ENCODE data around the gene PRKCZ.
A peak's percentile ranks its signal among the peaks of the same experiment; 100 is the strongest.

Gene PRKCZ

GRCh38 chr1:2210084-2210653 is 160.0 kb downstream of the PRKCZ start:
- ATAC-seq (no peak), DNase-seq (no peak)

GRCh38 chr1:2210786-2211185 is 160.6 kb downstream of the PRKCZ start:
- ATAC-seq (no peak), DNase-seq (no peak)

GRCh38 chr1:2212274-2212531 is 162.0 kb downstream of the PRKCZ start:
- DNase-seq (no peak), ATAC-seq (no peak)

GRCh38 chr1:2212532-2213491 is 162.6 kb downstream of the PRKCZ start:
- ATAC-seq (peak; percentile 28), DNase-seq (peak; percentile 55)

- DNase-seq (no peak), ATAC-seq (no peak)
These were observed 163.6 kb downstream of the PRKCZ start for GRCh38 chr1:2213576-2214505.

- DNase-seq: no peak
These were observed 164.5 kb downstream of the PRKCZ start for GRCh38 chr1:2214541-2215241.

GRCh38 chr1:2215329-2215728 is 165.1 kb downstream of the PRKCZ start:
- no peak for DNase-seq
- no peak for ATAC-seq

More at GRCh38 chr1:2214541-2215241, 164.5 kb downstream of the PRKCZ start:
- no peak for ATAC-seq

GRCh38 chr1:2215909-2216766 is 165.9 kb downstream of the PRKCZ start:
- DNase-seq: no peak
- ATAC-seq: no peak

GRCh38 chr1:2216767-2217058 is 166.5 kb downstream of the PRKCZ start:
- ATAC-seq: no peak
- no peak for DNase-seq

- DNase-seq: no peak
- no peak for ATAC-seq
These were observed 171.1 kb downstream of the PRKCZ start for GRCh38 chr1:2221271-2221670.

GRCh38 chr1:2224170-2224584 is 174.0 kb downstream of the PRKCZ start:
- no peak for ATAC-seq
- no peak for DNase-seq

GRCh38 chr1:2224631-2225428 is 174.6 kb downstream of the PRKCZ start:
- DNase-seq: no peak
- no peak for ATAC-seq

- no peak for ATAC-seq
- no peak for DNase-seq
These were observed 176.5 kb downstream of the PRKCZ start for GRCh38 chr1:2226525-2227345.

GRCh38 chr1:2227346-2228156 is 177.3 kb downstream of the PRKCZ start:
- ATAC-seq: peak; percentile 88
- DNase-seq: peak; percentile 95

GRCh38 chr1:2228157-2228594 is 178.0 kb downstream of the PRKCZ start, which contains the start of gene SKI:
SKI (plus strand) TSS chr1:2228319; CDS start chr1:2228767, 448 bp downstream.
- DNase-seq (no peak), ATAC-seq (no peak)

- DNase-seq (no peak), ATAC-seq (no peak)
These were observed 178.5 kb downstream of the PRKCZ start for GRCh38 chr1:2228694-2229036.

GRCh38 chr1:2229037-2229864 is 179.0 kb downstream of the PRKCZ start:
- peak; percentile 7 for ATAC-seq

More at GRCh38 chr1:2229037-2229864, 179.0 kb downstream of the PRKCZ start:
- DNase-seq: peak; percentile 62

Data from stimulated activated naive CD8-positive, alpha-beta T cell treated with anti-CD3 and anti-CD28 coated beads, Interleukin-15, Interleukin-2, amounts not matched to agents 100 U/mL and 50 U/mL, for 24 hours (primary cell).